DND-41 (cell line): Measurements from ENCODE around the gene USP5.

Experiments
- EZH2 ChIP-seq: IDR thresholded peaks from 3 replicates; pipeline ENCODE4 v1.6.1; 2012; ENCODE audit warnings: borderline replicate concordance, low read depth, mild to moderate bottlenecking, moderate library complexity, low read length, inconsistent platforms; ENCODE audit not compliant: severe bottlenecking
- TF ChIP-seq, protein P1 (sequence below): IDR thresholded peaks from 2 replicates; pipeline ENCODE4 v1.5.1; 2012; ENCODE audit warnings: borderline replicate concordance, low read length, moderate library complexity, mild to moderate bottlenecking; ENCODE audit not compliant: poor library complexity, severe bottlenecking; ENCODE audit errors: extremely low read depth

DNA sequence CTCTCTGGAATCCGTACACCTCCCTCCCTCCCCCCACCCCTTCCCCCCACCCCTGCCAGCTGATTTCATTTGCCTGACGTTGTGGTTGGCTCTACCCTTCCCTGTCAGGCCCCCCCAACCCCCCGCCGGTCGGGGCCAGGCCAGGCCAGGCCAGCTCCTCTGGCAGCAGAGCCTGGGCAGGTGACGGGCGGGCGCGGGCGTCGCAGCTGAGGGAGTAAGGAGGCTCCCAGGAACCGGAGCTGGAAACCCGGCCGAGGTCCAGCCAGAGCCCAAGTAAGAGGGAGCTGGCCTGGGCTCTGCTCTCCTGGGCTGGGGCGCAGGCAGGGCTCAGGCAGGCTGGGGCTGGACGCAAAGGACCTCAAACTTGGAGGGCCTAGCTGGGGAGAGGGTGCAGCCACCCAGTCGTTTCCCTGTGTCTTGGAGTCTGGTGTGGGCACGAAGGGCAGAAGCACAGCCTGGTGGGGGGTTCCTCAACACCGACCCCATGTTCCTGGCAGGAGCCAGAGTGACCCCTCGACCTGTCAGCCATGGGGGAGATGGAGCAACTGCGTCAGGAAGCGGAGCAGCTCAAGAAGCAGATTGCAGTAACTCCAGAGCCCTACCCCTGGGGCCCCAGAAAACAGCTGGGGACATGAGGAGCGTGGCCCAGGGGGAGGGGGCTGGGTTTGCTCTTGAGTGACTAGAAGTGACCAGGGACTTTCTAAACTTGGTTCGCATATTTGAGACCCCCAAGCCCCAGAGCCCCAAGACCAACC is 11.0 kb upstream of the USP5 start, which contains the start of gene GNB3:
- TF ChIP-seq, protein P1, sequence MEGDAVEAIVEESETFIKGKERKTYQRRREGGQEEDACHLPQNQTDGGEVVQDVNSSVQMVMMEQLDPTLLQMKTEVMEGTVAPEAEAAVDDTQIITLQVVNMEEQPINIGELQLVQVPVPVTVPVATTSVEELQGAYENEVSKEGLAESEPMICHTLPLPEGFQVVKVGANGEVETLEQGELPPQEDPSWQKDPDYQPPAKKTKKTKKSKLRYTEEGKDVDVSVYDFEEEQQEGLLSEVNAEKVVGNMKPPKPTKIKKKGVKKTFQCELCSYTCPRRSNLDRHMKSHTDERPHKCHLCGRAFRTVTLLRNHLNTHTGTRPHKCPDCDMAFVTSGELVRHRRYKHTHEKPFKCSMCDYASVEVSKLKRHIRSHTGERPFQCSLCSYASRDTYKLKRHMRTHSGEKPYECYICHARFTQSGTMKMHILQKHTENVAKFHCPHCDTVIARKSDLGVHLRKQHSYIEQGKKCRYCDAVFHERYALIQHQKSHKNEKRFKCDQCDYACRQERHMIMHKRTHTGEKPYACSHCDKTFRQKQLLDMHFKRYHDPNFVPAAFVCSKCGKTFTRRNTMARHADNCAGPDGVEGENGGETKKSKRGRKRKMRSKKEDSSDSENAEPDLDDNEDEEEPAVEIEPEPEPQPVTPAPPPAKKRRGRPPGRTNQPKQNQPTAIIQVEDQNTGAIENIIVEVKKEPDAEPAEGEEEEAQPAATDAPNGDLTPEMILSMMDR: no peak
- no peak for TF ChIP-seq EZH2
